GM21423 (cell line): ENCODE measurements around the gene CENPU.
"Not testable (repeated sequence)": the region's sequence is repeated elsewhere in the genome, so short reads cannot be mapped to it uniquely, and the experiment has no call there.

Experiments
- ATAC-seq: cut with Tn5 transposase; IDR thresholded peaks from one replicate; pipeline ENCODE4 v1.9.1; 2021; ENCODE audit warnings: mild to moderate bottlenecking, moderate library complexity; ENCODE audit not compliant: unreplicated experiment

The CENPU gene, protein sequence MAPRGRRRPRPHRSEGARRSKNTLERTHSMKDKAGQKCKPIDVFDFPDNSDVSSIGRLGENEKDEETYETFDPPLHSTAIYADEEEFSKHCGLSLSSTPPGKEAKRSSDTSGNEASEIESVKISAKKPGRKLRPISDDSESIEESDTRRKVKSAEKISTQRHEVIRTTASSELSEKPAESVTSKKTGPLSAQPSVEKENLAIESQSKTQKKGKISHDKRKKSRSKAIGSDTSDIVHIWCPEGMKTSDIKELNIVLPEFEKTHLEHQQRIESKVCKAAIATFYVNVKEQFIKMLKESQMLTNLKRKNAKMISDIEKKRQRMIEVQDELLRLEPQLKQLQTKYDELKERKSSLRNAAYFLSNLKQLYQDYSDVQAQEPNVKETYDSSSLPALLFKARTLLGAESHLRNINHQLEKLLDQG

DNA sequence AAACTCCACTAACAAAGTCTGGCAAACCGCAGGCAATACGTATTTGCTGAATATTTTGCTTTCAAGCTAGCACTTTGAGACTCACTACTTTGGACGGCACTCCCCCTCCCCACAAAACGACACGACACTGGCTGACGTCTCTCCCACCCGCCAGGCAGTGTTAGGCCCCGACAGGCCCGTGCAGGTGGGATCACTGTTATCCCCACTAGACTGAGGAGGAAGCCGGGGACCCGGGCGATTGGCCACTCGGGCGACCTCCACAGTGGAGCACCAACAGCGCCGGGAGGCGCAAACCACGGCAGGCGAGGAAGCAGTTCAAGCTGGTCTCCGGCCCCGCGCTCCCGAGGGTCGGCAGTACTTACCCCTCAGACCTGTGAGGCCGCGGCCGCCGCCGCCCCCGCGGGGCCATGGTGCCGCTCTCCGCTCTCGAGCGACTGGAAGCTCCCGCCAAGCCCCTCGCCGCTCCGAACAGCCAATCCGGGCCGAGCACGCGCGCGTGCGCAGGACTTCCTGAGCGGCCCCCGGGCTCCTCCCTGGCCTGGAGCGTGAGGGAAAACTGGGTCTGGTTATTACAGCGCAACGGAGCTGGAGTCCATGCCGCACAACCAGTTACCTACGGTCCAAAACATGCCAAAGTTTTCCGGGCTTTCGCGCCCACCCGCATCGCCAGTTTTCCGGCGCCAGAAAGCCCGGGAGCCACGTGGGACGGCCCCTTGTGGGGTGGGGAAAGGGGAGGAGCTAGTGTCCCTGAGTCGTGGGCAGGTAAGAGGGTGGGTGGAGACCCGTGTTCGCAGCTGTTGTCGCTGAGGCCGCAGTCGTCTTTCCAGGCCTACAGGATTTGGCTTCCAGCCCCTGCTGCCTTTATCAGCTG is at the start of gene CENPU:
Gene CENPU, minus strand, starts transcription at position 443 of the 871 bp plus-strand sequence. Its CDS starts 34 bp downstream, at position 409.
- ATAC-seq: peak; percentile 90

DNA sequence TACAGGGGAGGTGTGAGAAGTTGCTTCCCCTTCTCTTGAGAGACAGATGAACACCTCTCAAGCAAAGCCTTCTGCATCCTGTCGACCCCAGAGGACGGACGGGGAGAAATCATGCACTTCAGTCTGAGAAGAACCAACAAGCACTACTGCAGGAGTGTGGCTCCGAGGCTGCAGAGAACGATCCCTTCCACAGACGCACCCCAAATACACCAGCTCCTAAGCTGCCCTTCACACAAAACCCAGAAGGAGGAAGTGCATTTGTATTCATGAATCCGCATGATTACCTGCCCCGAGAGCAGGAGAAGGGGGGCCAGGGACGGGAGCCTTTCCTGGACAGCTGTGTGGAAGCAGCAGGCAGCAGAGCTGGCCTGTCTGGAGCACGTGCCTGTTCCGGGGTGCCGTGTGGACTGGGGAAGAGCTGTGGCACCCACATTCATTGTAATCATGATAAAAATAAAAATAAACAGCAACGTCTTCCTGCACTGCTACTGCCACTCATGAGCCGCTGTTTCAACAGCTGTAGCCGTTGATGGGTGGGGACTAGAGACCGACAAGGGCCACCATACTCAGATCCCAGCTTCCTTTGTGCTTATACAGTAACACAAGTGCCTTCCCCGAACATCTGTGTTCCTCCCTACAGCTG is 49.0 kb upstream of the CENPU start:
- peak; percentile 63 for ATAC-seq

DNA sequence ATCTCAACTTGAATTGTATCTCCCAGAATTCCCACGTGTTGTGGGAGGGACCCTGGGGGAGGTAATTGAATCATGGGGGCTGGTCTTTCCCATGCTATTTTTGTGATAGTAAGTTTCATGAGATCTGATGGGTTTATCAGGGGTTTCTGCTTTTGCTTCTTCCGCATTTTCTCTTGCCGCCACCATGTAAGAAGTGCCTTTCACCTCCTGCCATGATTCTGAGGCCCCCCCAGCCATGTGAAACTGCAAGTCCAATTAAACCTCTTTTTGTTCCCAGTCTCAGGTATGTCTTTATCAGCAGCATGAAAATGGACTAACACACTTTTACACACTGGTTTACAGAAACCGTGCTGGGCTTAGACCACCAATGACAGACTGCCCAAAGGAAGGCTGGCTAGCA is 45.3 kb upstream of the CENPU start:
- ATAC-seq: not testable (repeated sequence)

DNA sequence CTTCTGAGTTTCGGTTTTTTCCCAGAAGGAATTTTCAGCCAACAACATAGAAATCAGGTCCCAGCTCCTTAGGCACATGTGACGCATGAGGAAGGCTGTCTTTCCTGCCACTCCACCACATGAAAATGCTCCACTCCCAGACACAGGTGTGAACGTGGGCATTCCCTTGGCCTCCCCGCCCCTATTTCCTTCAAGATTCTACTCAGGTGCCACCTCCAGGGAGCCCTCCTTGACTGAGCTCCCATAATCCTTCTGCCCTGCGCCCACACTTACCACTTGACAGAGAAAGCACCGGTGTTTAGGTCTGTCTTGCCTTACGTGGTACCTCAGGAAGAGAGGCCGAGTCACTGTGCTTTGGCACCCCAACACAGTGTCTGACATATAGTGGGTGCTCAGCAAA is 44.4 kb upstream of the CENPU start:
- ATAC-seq: no peak

DNA sequence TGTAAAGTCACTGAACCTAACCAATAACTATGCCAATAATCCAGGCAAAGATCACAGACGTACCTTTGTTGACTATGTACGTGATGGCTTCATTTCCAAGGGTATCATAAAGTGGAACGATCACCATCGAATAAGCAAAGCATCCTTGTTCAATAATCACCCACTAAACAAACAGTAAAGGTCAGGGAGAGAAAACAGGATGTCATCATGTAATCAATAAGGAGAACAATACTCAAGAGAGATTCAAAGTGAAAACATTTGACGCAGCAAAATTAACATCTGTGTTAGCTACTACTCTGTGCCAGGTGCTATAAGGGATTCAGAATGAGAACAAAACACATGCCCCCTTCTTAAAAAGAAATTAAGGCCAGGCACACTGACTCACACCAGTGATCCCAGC is 42.9 kb upstream of the CENPU start:
- no peak for ATAC-seq

DNA sequence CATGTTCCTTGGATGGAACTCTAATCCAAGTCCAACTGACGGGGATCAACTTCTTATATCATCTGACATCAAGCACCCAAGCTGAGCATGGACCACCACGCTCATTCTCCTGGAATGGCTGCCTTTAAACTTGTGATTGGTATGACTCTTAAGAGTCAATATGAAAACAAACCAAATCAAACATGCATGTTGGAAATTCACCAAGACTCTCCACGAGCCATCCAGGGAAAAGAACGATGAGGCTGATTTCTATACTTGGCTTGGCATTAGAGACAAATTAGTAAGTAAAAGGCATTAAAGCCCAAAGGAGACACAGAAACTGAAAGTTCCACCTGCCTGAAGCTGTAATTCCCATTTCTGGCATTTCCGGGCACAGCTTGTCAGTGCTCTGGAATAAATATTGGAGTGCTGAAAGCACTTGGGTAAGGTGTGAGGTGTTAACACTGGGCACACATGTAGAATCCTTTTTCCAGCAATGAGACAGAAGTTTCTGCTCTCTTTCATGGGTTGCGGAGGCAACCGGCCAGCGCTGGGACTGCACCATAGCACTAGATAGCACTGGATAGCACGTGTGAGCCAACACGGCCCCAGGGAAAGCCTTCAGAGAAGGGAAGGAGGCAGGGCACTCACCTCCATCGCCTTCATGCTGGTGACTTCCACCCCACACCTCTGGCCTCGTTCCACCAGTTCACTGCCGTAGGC is 42.1 kb upstream of the CENPU start:
- no peak for ATAC-seq

DNA sequence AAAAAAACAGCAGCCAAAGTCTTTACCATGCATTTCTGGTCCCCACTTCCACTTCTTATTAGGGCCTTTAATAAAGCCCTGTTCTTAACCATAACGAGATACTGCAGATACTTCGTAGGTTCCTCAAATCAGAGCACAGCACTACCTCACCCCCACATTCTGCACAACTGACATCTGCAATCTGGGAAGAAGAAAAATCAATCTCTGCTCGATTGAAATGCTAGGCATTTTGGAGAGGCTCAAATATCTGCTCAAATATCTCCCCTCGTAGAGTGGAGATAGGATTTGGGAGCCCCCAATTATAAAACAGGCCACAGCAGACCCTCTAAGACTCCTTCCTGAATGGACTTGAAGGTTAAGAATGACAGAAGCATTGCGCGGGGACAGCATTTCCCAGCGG is 40.3 kb upstream of the CENPU start:
- no peak for ATAC-seq

DNA sequence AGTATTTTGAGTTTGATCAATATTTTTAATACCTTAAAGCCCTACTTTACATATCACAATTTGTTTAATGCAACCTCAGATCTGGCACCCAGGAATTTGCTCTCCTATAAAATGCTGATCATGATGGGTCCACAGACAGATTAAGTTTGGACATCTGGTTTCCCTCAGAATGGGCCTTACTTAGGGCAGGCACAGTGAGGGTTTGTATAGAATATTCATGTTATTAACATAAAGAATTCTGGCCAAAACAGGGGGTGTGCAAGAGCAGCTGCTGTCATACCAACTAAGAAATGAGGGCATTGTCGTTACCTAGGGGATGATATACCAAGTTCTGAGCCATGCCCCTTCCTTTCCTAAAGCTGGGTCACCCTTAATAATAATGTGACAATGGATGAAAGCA is 37.5 kb upstream of the CENPU start:
- ATAC-seq: no peak

DNA sequence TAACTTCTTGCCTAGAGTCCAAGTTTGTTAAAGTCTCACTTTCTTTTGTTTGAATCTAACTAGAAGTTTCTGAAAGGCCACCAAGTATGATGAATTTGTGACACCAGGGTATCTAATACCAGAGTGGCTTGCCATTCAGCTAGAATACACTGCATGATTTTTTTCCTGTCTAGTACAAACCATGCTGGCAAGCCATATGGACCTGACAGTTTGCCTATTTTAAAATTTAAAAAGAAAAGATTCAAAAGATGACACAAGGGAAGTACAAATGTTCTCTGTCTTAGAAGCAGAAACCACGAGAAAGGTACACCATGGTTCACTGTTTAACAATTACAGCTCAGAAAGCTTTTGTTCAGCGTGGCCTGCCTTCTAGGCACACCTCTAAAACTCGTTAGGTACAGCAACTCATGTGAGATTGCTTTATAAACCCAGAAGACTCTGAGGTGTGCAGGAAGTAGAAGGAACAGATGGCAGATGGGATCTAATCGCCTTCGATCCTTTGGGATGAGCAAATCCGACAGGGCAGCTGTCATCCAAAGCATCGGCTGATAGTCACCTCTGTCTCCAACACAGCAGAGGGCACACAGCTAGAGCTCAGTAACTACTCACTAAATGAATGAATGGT is 35.4 kb upstream of the CENPU start:
- ATAC-seq: no peak

DNA sequence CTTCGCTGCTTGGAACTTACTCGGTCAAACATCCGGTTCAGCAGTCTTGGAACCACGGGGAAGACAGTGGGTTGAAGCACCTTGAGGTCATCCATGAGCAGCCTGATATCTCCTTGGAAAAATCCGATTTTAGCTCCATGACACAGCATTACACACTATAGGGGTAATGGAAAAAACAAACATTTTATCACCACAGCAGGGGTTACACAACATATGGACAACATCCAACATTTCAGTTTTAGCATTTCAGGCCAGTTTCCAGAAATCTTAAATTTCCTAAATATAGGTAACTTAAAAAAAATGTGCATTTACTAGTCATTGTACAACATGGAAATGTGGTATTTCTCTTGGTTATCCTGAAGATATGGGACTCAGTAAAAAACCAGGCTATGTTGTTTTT is 34.4 kb upstream of the CENPU start:
- no peak for ATAC-seq

DNA sequence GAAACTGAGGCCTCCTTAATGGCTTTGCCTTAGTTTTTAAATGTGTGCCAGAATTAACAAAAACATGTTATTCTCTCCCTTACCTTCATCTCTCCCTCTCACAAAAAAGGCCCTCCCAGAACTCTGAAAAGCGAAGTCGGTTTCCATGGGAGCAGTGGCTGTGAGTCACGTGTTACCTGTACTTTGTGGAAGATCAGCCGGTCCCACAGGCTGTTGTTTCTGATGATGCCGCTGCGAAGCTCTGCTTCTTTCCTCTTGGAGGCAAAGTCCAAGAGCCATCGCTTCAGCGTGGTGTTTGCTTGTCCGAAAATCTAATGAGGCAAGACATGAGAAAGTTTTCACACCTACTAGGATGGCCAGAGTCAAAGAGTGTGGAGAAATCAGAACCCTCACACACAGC is 32.5 kb upstream of the CENPU start:
- no peak for ATAC-seq

DNA sequence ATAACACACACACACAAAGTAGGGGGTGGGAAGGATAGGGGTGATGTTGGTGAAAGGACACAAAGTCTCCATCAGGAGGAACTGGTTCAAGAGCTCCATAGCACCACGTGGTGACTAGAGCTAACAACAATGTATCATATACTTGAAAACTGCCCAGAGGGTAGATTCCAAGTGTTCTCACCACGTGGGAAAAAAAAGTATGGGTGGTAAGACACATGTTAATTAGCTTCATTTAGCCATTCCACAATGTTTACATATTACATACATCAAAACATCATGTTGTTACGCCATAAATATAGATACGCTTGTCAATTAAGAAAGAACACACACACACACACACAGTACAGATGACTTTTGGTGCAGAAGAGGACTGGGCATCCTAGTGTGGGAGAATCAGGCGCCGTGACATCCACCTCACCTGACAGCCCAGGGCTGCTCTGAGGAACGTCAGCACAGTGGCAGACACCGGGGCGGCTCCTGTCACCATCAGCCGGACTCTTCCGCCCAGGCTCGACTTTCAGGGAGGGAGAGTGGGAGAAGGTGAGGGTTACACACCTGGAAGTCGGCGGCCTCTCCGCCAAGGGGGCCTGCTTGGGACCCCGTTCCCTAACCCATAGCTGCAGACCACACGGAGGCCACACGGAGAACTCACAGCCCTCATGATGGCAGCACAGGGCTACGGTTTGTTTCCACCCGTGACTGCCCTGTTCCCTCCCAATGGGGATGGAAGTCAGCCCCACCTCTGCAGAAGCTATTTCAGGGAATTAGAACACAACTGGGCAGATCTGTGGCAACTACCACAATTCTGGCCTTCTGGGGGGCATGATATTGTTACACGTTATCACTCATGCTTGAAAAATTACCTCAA is 31.8 kb upstream of the CENPU start:
- no peak for ATAC-seq

DNA sequence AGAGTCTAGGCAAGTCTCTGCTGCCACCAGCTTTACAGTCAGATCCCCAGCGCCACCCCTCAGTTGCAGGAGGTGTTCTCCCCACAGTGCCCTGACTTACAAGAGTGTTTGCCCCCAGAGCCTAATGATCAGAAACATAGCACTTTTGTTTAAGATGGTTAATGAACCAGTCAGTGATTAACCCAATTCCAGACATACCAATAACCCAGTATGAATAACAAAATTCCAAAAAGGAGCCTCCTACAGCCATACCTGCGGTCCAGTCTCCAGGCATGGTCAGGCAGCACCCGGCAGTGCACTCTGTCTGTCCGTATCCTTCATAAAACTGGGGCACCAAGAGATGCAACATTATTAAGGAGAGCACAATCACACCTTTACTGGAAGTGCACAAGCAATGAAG is 30.7 kb upstream of the CENPU start:
- no peak for ATAC-seq

DNA sequence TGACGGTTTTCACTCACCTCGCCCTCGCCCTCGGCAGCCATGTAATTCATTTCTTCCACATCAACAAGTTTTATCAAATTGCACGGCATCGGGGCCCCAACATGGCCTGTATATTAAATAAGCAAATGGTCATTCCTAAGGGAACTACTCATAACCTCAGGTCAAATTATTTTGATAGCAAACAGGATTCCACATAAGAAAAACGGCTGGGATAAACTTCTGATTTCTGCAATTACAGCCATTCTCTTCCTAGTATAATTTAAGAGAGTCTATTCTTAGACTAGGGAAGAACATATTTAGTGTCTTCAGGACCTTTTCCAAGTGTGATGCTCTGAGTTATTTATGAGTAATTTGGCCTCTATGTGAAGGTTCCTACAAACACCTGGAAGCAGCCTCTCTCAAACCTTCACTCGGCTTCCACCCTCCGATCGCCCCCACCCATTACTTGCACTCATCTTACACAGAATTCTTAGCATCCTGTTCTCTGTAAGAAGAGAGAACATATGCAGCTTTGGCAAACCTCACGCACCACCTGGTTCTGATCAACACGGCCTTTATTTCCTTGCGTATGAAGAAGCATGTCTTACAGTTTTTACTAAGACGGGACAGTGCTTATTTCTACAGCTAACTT is 29.4 kb upstream of the CENPU start:
- no peak for ATAC-seq

DNA sequence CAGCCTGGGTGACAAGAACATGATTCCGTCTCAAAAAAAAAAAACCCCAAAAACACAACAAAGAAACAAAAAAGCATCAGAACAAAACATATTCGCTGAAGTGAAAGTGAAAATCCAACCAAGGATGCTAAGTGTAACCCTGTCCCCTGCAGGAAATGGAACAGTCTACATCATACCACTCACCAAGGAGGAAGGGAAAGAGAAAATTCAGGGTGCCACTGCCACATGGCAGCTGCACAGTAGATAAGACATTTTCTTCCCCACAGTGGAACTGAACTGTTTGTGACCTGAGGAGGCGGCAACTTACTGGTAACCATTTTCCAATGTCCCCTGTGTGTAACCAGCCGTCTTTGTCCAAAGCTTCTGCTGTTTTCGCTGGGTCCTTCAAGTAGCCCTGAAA is 28.2 kb upstream of the CENPU start:
- peak; percentile 93 for ATAC-seq

DNA sequence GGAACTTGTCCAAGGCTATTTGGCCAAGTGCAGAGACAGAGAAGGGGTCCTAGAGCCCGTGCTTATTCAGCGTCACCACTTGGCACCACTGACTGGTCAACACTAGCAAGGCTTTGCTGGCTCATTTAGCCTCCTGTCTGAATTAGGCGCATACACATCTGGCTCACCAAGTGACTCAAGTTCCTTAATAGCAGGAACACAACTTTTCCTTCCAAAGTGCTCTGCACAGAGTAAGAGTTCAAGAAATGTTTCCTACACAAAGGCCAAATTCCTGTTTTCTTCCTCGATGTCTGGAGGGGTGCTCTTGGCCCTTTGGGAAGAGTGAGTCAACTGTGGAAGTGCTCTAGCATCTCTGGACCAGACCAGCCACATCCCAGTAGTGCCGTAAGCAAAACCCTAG is 26.8 kb upstream of the CENPU start:
- ATAC-seq: no peak

DNA sequence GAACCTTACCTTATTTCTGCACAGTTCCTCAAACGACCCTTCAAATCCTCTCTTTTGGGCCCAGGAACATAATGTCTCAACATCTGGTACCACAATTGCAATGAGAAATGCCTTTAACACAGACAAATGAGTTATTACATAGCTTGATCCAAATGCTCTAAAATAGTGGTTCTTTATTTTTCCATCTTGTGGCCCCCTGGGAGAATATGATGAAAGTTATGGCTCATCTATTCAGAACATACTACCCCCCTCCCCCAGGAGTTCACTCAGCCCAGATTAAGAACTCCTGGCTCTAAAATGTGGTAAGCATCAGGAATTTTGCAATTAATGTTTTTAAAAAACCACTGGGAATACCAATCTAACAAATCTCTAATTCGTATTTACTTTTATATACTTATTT is 23.9 kb upstream of the CENPU start:
- ATAC-seq: no peak

DNA sequence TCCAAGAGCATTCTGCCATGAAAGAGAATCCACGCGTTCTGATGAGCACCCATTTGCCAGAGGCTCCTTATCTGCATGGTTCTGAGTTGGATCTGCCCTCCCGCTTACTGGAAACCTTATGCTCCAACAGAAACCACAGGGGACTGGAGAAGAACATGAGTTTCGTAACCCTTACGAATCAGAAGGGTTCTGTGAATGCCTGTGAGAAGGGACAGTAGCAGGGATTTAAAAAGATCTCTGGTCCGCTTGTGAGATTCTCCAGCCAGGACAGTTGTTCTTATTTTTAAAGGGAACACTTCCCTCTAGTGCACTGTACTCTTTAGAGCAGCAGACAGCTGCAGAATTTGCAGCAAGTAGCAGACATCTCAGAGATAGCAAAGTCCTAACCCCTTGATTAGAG is 22.5 kb upstream of the CENPU start:
- no peak for ATAC-seq

DNA sequence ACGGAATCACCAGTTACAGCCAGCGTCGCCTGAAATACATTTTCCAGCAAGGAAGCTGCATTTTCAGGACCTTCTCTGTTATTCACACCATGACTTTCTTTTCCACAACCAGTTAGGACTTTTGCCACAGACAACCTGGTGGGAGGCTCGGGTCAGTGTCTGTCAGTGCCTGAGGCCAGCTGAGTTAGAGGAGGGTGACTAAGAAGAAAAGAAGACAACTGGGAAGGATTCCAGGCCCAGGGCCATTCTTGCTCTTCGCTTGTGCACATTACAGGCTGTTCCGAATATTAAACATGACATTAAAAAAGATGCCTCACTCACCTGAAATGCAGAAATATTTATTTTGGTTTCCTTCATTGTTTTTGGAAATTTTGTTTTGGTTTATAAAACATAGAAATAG is 21.4 kb upstream of the CENPU start:
- no peak for ATAC-seq
